Measurements from ENCODE around the gene RAB11FIP4.
A peak's percentile ranks its signal among the peaks of the same experiment; 100 is the strongest.

Gene RAB11FIP4

DNA sequence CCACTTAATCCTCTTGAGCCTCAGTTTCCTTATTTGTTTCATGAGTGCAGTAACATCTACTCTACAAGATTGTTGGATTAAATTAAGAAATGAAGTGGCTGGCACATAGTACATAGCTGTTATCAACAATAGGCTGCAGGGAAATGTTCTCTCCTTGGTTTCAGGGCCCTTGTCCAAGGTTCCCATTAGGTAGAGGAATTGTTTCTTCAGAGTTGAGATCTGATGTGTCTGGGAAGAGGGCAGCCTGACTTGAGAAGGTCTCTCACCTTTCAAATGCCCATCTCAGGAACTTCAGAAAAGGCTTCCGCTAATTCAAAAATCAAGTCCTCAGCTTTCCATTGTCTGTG, 87.6 kb downstream of the RAB11FIP4 start:
- DNase-seq (ENCODE audit: low spot score) (no peak), ATAC-seq (ENCODE audit: low read depth) (no peak)
- Histone ChIP-seq H3K27me3 (ENCODE audit: insufficient read depth, poor library complexity, severe bottlenecking) (no peaks in the 10 kb centered on the region), H3K36me3 (ENCODE audit: low read depth) (no peaks in the 10 kb centered on the region), H3K9me3 (ENCODE audit: severe bottlenecking) (no peaks in the 10 kb centered on the region), H3K27ac (ENCODE audit: poor library complexity, severe bottlenecking) (no peak overlapping the region), H3K4me3 (ENCODE audit: severe bottlenecking) (no peak overlapping the region), H3K4me1 (ENCODE audit: insufficient read depth, poor library complexity, severe bottlenecking) (no peaks in the 10 kb centered on the region)
- TF ChIP-seq, protein P1, sequence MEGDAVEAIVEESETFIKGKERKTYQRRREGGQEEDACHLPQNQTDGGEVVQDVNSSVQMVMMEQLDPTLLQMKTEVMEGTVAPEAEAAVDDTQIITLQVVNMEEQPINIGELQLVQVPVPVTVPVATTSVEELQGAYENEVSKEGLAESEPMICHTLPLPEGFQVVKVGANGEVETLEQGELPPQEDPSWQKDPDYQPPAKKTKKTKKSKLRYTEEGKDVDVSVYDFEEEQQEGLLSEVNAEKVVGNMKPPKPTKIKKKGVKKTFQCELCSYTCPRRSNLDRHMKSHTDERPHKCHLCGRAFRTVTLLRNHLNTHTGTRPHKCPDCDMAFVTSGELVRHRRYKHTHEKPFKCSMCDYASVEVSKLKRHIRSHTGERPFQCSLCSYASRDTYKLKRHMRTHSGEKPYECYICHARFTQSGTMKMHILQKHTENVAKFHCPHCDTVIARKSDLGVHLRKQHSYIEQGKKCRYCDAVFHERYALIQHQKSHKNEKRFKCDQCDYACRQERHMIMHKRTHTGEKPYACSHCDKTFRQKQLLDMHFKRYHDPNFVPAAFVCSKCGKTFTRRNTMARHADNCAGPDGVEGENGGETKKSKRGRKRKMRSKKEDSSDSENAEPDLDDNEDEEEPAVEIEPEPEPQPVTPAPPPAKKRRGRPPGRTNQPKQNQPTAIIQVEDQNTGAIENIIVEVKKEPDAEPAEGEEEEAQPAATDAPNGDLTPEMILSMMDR (IDR thresholded peaks at IDR 0.05; ENCODE audit: poor library complexity, severe bottlenecking): no peak

DNA sequence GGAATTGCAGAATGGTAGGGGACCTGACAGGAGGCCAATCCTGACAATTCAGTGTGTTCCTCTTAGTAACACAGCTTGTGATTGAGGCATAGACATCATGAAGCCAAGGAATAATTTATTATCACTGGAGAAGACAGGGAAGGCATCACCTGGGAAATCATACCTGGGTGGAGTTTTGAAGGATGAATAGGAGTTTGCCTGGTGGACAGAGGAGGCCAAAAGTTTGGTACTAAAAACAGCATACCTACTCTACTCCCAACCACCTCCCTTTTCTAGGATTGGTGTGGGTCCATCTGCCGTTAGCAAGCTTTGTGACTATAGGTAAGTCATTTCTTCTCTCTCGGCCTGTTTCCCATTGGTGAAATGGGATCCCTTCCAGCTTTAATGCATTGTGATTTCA, 88.0 kb downstream of the RAB11FIP4 start:
- DNase-seq (ENCODE audit: low spot score): no peak
- TF ChIP-seq, protein P1 (IDR thresholded peaks at IDR 0.05; ENCODE audit: poor library complexity, severe bottlenecking): no peak
- Histone ChIP-seq H3K36me3 (ENCODE audit: low read depth) (no peaks in the 10 kb centered on the region), H3K9me3 (ENCODE audit: severe bottlenecking) (no peaks in the 10 kb centered on the region), H3K27me3 (ENCODE audit: insufficient read depth, poor library complexity, severe bottlenecking) (no peaks in the 10 kb centered on the region), H3K4me3 (ENCODE audit: severe bottlenecking) (no peak overlapping the region), H3K27ac (ENCODE audit: poor library complexity, severe bottlenecking) (no peak overlapping the region), H3K4me1 (ENCODE audit: insufficient read depth, poor library complexity, severe bottlenecking) (no peaks in the 10 kb centered on the region)
- ATAC-seq (ENCODE audit: low read depth): no peak

DNA sequence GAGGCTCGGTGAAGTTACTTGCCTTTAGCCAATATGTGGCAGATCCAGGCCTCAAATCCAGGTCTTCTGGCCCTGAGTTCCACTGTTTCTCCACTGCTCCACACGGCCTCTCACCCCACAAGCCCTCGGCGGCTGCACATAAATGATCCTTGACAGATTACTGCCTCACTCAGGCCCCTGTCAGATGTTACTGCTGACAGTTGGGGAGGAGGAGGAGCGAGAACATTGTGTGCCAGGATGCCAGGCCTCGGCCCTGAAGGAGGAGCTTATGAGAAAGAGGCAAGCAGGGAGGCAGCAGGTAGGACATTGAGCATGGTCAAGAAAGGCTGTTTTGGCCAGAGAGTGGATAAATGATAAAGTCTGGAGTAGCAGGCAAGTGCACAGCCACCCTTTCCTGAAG, 88.6 kb downstream of the RAB11FIP4 start:
- Histone ChIP-seq H3K27me3 (ENCODE audit: insufficient read depth, poor library complexity, severe bottlenecking) (no peaks in the 10 kb centered on the region), H3K27ac (ENCODE audit: poor library complexity, severe bottlenecking) (no peak overlapping the region), H3K36me3 (ENCODE audit: low read depth) (no peaks in the 10 kb centered on the region), H3K4me3 (ENCODE audit: severe bottlenecking) (no peak overlapping the region), H3K4me1 (ENCODE audit: insufficient read depth, poor library complexity, severe bottlenecking) (no peaks in the 10 kb centered on the region), H3K9me3 (ENCODE audit: severe bottlenecking) (no peaks in the 10 kb centered on the region)
- ATAC-seq (ENCODE audit: low read depth): no peak
- TF ChIP-seq, protein P1 (IDR thresholded peaks at IDR 0.05; ENCODE audit: poor library complexity, severe bottlenecking): no peak
- no peak for DNase-seq (ENCODE audit: low spot score)

DNA sequence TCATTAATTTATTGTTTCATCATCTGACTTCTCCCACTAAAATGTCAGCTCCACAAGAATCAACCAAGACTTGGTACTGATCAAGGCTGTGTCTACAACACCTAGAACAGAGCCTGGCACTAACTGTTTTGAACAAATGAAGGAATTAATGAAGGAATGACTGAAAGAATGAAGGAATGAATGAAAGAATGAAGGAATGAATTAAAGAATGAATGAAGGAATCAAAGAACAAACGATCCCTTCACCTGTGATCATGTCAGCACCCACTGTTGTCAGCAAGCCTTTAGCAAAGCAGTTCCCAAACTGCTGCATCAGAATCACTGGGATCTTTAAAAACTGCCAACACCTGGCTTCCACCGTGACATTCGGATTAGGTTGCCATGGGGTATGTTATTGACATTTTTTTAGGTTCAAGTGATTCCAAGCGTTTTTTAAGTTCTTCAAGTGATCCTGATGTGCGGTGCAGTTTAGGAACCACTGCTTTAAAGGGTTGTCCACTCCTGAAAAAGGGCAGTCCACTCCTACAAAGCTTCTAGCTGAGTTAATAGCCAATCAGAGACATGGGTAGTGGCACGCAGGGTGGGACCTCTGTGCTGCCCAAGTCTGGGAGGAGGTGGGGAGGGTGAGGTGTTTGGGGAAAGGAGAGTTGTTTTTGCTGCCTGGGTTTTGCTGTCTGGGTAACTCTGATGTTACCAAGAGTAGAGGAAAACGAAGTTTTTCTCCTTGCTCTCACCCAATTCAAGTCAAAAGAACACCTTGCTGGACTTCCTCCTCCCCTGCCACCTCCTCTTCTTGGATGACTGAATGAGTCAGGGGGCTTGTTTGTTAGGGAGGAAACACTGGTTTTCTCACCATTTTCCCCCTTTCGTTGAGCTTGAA, 89.7 kb downstream of the RAB11FIP4 start:
- Histone ChIP-seq H3K9me3 (ENCODE audit: severe bottlenecking) (no peaks in the 10 kb centered on the region), H3K27me3 (ENCODE audit: insufficient read depth, poor library complexity, severe bottlenecking) (no peaks in the 10 kb centered on the region), H3K27ac (ENCODE audit: poor library complexity, severe bottlenecking) (no peak overlapping the region), H3K4me1 (ENCODE audit: insufficient read depth, poor library complexity, severe bottlenecking) (no peaks in the 10 kb centered on the region), H3K4me3 (ENCODE audit: severe bottlenecking) (no peak overlapping the region), H3K36me3 (ENCODE audit: low read depth) (no peaks in the 10 kb centered on the region)
- ATAC-seq (ENCODE audit: low read depth) (no peak), DNase-seq (ENCODE audit: low spot score) (no peak)
- TF ChIP-seq, protein P1 (IDR thresholded peaks at IDR 0.05; ENCODE audit: poor library complexity, severe bottlenecking): no peak

DNA sequence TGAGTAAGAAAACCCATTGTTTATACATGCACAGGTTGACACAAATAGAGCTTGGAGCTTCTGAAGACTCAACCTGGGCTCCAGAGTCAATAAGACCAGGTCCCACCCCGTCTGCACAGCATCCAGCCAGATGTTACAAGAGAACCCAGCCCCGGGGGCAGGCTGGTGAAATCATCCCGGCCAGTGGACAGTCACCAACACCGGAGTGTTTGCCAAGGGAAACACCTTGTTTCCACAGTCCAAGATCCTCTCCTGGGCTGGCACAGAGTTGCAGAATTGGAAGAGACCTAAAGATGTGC, 90.3 kb downstream of the RAB11FIP4 start:
- ATAC-seq (ENCODE audit: low read depth): peak; percentile 66

More for the DNA sequence above, 90.3 kb downstream of the RAB11FIP4 start:
- no peak overlapping the region for H3K4me3 ChIP-seq (ENCODE audit: severe bottlenecking)
- H3K4me1 ChIP-seq (ENCODE audit: insufficient read depth, poor library complexity, severe bottlenecking): no peaks in the 10 kb centered on the region
- no peaks in the 10 kb centered on the region for H3K36me3 ChIP-seq (ENCODE audit: low read depth)
- H3K27ac ChIP-seq (ENCODE audit: poor library complexity, severe bottlenecking): no peak overlapping the region
- TF ChIP-seq, protein P1 (IDR thresholded peaks at IDR 0.05; ENCODE audit: poor library complexity, severe bottlenecking): no peak
- no peak for DNase-seq (ENCODE audit: low spot score)
- no peaks in the 10 kb centered on the region for H3K9me3 ChIP-seq (ENCODE audit: severe bottlenecking)
- no peaks in the 10 kb centered on the region for H3K27me3 ChIP-seq (ENCODE audit: insufficient read depth, poor library complexity, severe bottlenecking)
